Stimulated activated memory B cell treated with anti-CD40 and anti-IgM and Interleukin-4, amounts not matched to agents 10 μg/mL and 1 μg/mL and 100 μg/mL, for 72 hours (primary cell): Measurements from ENCODE around the gene TMX1.
"Not testable (repeated sequence)": the region's sequence is repeated elsewhere in the genome, so short reads cannot be mapped to it uniquely, and the experiment has no call there.

ENCODE experiments used
- ATAC-seq: fragments of 150-1000 bp; cut with Tn5 transposase; 2 replicates; pipeline ENCODE4 v1.10.0; 2021
- H3K27ac Mint-ChIP-seq: one replicate; pipeline ENCODE4 v1.8.0; 2022; ENCODE audit warnings: mild to moderate bottlenecking, mixed read lengths
- H3K27me3 Mint-ChIP-seq: one replicate; pipeline ENCODE4 v1.8.0; 2022; ENCODE audit warnings: mixed read lengths
- H3K36me3 Mint-ChIP-seq: one replicate; pipeline ENCODE4 v1.8.0; 2022; ENCODE audit warnings: mixed read lengths
- H3K4me1 Mint-ChIP-seq: one replicate; pipeline ENCODE4 v1.8.0; 2022; ENCODE audit warnings: mixed read lengths
- H3K4me3 Mint-ChIP-seq: one replicate; pipeline ENCODE4 v1.8.0; 2022; ENCODE audit warnings: mild to moderate bottlenecking, moderate library complexity, mixed read lengths
- H3K9me3 Mint-ChIP-seq: one replicate; pipeline ENCODE4 v1.8.0; 2022; ENCODE audit warnings: mixed read lengths

TMX1 gene, protein sequence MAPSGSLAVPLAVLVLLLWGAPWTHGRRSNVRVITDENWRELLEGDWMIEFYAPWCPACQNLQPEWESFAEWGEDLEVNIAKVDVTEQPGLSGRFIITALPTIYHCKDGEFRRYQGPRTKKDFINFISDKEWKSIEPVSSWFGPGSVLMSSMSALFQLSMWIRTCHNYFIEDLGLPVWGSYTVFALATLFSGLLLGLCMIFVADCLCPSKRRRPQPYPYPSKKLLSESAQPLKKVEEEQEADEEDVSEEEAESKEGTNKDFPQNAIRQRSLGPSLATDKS

DNA sequence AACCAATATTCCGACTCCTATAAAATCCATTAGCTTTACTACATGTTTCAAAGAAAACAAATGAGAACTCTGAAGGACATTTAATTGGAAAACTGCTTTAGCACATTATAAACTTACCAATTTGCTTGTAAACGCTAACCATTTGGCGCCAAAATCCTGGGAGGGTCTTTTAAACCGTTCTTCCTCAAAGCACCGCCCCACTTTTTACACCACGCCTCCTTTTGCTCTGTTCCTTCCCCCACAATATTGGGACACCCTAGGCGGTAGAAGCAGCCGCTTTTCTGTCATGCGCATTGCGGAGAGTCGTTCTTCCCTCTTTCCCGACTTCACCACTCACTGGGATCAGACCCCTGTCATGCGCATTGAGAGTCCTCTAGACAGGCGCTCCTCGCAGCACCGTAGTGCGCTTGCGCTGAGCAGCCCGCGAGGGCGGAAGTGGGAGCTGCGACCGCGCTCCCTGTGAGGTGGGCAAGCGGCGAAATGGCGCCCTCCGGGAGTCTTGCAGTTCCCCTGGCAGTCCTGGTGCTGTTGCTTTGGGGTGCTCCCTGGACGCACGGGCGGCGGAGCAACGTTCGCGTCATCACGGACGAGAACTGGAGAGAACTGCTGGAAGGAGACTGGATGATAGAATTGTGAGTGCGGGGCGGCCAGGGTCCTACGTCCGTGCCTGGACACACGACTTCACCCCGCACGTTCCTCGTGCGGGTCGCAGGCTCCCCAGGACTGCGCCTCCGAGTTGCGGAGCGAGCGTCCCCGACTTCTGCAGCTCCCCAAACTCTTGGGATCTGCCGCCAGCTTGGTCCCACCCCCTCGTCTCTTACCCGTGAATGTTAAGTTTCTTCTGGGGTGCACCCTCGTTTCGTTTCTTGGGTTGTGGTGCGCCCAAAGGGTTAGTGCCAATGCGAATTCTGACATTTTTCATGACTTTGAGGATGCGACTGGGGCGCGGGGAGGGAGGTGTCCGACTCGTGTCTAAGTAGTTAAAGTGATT lies at the start of gene TMX1:
Gene TMX1 (plus strand): TSS at position 435 of the 991 bp plus-strand sequence. CDS start 46 bp downstream, at position 481.
- H3K4me3 Mint-ChIP-seq, result no peak within 1 kb of the TSS

DNA sequence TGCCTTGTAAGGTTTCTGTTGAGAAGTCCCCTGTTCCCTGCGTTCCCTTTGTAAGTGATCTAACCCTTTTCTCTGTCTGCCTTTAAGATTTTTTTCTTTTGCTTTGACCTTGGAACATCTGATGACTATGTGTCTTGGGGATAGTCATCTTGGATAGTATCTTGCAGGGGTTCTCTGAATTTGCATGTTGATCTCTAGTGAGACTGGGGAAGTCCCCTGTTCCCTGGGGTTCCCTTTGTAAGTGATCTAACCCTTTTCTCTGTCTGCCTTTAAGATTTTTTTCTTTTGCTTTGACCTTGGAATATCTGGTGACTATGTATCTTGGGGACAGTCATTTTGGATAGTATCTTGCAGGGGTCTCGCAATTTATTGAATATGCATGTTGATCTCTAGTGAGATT lies 38.2 kb upstream of the TMX1 start:
- Mint-ChIP-seq H3K9me3 (peaks cover 3% of the 10 kb centered on the region), H3K27me3 (no peaks in the 10 kb centered on the region), H3K4me3 (peak overlapping the region; percentile 18), H3K36me3 (no peaks in the 10 kb centered on the region), H3K4me1 (peaks cover 52% of the 10 kb centered on the region), H3K27ac (peak overlapping the region; percentile 72)
- peak; percentile 48 for ATAC-seq

More for the DNA sequence above, at the start of gene TMX1:
- Mint-ChIP-seq H3K27ac (no peak within 1 kb of the TSS), H3K4me1 (peaks cover 11% of the 10 kb centered on the region), H3K36me3 (peaks cover 7% of the 10 kb centered on the region), H3K9me3 (no peaks in the 10 kb centered on the region), H3K27me3 (no peaks in the 10 kb centered on the region)
- peak; percentile 96 for ATAC-seq

DNA sequence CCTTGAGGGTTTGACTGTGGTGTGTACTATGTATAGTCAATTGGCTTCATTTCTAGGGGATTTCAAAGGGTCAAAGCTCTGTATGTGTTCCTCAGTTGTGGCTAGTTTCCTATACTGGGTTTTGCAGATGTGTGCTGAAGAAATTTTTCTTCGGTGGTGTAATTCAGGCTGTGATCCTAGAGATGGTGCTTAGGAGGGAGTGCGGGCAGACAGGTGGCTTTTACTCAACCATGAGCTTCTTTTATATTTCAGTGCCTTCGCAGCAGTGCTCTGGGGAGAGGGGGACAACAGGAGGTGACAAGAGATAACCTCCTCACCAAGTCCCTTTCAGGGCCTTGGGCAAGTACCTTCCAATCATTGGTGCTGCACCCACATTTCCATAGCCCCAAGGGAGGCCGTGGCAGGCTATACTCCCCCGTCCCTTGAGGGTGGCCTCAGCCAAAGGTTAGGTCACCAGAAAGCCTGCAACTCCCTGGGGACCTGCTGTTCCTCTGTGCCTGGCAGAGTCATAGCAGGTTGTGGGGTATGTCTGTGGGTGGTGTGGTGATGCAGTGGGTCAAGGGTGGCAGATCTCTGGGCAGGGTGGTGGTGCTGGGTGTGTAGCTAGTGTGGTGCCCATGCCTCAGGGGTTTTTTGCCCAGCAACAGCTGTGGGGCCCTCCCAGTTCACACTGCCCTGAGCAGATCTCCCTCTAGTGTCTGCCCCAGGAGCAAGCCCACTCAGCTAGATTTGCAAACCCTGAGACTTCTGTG lies 37.0 kb upstream of the TMX1 start:
- Mint-ChIP-seq H3K4me1 (peaks cover 52% of the 10 kb centered on the region), H3K36me3 (no peaks in the 10 kb centered on the region), H3K27me3 (no peaks in the 10 kb centered on the region), H3K27ac (peak overlapping the region; percentile 72), H3K4me3 (peak overlapping the region; percentile 45), H3K9me3 (peaks cover 3% of the 10 kb centered on the region)
- peak; percentile 94 for ATAC-seq

DNA sequence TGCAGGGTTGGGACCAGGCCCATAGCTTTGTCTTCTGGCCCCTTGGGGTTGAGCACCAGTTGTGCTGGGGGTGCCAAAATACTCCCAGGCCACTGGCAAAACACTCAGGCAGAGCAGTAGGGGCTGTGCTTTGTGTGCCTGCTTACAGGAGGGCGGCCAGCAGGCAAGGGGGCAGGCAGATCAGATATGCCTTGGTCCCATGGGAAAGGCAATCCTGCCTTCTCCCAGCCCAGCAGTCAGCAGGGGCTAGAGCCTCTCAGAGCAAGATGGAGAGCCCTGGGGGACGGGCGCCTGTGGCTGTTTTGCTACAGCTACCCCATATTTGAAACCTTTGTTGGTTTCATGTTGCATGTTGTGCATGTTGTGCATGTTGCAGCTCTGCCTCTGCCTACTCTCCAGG lies 36.2 kb upstream of the TMX1 start:
- Mint-ChIP-seq H3K4me1 (peaks cover 52% of the 10 kb centered on the region), H3K27me3 (no peaks in the 10 kb centered on the region), H3K9me3 (peaks cover 3% of the 10 kb centered on the region), H3K4me3 (no peak overlapping the region), H3K36me3 (no peaks in the 10 kb centered on the region), H3K27ac (peak overlapping the region; percentile 72)
- no peak for ATAC-seq

DNA sequence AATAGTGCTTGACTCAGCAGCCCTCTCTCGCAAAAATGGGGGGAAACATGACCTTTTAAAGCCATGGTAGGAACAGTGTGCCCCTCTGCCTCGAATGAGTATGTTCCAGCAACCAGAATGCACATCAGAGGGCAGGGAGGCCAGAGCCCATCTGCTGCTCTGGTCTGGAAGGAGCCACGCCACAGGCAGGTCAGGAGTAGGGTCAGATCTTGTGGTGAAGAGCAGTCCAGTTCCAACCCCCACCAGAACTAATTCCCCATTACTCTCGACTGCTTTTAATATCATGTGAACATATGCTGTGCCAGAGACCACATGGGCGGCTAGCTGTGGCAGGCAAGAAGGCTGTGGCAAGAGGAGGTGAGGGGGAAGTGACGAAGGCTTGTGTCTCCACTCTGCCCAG lies 34.6 kb upstream of the TMX1 start:
- no peak for ATAC-seq
- Mint-ChIP-seq H3K4me1 (peaks cover 52% of the 10 kb centered on the region), H3K27me3 (peaks cover 3% of the 10 kb centered on the region), H3K9me3 (peaks cover 3% of the 10 kb centered on the region), H3K36me3 (no peaks in the 10 kb centered on the region), H3K4me3 (no peak overlapping the region), H3K27ac (peak overlapping the region; percentile 11)

DNA sequence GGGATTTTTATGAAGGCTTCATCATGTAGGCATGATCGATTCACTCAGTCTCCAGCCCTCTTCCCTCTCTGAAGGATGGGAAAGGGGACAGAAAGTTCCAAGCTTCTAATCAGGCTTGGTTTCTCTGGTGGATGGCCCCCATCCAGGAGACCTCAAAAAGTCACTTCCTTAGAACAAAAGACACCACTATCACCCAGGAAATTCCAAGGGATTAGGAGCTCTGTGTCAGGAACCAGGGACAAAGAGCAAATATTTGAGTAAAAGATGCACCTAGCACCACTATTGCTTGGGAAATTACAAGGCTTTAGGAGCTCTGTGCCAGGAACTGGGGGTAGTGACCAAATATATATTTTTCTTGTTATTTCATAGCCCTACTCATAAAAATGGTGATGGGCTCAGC lies 33.6 kb upstream of the TMX1 start:
- ATAC-seq, result no peak
- Mint-ChIP-seq H3K36me3 (no peaks in the 10 kb centered on the region), H3K4me1 (peaks cover 47% of the 10 kb centered on the region), H3K9me3 (no peaks in the 10 kb centered on the region), H3K27ac (no peak overlapping the region), H3K27me3 (peaks cover 8% of the 10 kb centered on the region), H3K4me3 (no peak overlapping the region)

DNA sequence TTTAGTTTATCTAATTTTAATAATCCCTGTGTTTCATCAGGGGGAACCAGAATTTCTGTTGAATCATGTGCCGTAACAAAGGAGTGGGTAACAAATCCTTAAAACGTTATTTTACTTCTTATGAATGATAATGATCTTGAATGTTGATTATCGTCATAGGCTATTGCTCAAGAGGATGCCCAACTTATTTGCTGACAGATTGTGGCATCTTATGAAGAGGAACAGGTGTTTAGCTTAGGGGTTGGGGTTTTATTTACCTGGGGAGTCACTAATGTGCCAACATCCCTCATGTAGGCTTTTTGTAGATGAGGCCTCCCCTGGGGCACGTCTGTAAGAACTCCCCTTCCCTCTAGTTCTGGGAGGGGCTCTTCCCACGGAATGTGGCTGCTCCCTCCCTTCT lies 32.4 kb upstream of the TMX1 start:
- Mint-ChIP-seq H3K9me3 (no peaks in the 10 kb centered on the region), H3K27me3 (peaks cover 8% of the 10 kb centered on the region), H3K4me1 (peaks cover 35% of the 10 kb centered on the region), H3K36me3 (no peaks in the 10 kb centered on the region), H3K27ac (no peak overlapping the region), H3K4me3 (no peak overlapping the region)
- ATAC-seq, result no peak

DNA sequence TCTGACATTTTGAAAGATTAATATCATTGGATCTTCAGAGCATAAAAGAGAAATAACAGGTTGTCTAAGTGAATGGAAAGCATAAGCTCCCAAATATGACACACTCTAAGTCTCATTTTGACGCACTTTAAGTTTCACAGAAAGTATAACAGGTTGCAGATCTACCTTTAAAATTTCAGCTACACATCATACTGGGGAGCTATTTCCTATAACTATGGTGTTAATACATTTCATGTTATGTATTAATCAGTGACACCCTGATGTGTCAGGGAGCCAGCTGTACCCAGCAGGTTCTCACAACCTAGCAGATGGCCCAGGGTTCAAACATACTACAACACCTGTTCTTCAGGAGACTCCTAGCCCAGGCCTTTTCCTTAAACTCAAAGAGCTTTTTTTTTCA lies 31.1 kb upstream of the TMX1 start:
- no peak overlapping the region for H3K27ac Mint-ChIP-seq

DNA sequence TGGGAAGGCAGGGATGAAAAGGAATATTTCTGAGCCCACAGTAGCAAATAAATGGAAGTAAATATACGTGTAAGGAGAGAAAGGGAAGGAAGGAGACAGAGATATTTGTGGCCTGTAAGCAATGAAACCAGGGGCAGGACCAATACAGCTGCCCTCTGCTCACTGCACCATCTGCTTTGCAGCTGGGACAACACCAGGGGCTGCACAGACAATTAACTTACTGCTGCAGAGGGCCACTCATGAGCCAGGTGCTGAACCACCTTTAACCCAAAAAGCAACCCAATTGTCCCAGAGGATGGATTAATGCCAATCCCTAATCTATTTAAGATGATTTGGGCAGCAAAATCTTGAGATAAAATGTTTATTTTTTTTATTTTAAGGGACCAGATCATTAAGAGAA lies 30.6 kb upstream of the TMX1 start:
- ATAC-seq, result no peak
- Mint-ChIP-seq H3K27ac (no peak overlapping the region), H3K4me3 (no peak overlapping the region), H3K4me1 (peaks cover 17% of the 10 kb centered on the region), H3K27me3 (peaks cover 8% of the 10 kb centered on the region), H3K9me3 (no peaks in the 10 kb centered on the region), H3K36me3 (no peaks in the 10 kb centered on the region)

More for the DNA sequence above, 31.1 kb upstream of the TMX1 start:
- no peaks in the 10 kb centered on the region for H3K9me3 Mint-ChIP-seq
- H3K4me3 Mint-ChIP-seq, result no peak overlapping the region
- peaks cover 22% of the 10 kb centered on the region for H3K4me1 Mint-ChIP-seq
- no peak for ATAC-seq
- H3K36me3 Mint-ChIP-seq, result no peaks in the 10 kb centered on the region
- peaks cover 8% of the 10 kb centered on the region for H3K27me3 Mint-ChIP-seq

DNA sequence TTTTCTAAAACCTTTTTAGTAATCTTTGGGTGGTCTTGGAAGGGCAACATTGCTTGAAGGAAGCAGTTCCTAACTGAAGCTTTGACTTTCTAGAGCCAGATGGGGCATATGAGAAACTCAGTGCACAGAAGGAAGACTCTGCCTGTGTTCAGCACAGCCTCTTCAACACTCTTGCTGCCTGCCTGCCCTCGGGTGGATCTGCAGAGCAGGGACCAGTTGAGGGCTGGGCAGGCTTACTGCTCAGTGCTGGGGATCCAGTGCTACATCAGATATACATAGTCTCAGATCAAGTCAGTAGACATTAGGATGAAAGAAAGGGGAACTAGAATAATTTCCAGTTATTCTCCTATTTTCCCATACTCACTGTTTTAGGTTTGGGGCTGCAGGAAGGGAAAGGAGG lies 29.5 kb upstream of the TMX1 start:
- Mint-ChIP-seq H3K27ac (no peak overlapping the region), H3K4me1 (peaks cover 11% of the 10 kb centered on the region)

DNA sequence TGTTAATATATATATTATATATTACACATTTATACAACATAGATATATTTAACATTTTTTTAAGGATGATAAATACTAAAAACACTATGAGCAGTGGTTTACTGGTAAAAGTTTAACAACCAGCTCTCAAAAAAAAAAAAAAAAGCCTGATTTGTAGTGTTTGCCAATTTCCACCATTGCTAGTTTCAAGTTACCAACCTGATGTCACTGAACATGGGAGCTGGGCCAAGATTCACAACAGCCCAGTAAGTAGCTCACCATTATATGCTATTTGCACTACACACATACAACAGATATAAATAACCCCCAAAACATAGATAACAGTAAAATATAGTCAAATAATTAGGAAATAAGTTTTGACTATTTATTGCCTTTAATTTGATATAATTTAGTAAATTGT lies 28.9 kb upstream of the TMX1 start:
- no peak for ATAC-seq
- H3K27ac Mint-ChIP-seq, result no peak overlapping the region

More for the DNA sequence above, 29.5 kb upstream of the TMX1 start:
- no peaks in the 10 kb centered on the region for H3K9me3 Mint-ChIP-seq
- ATAC-seq, result no peak
- H3K36me3 Mint-ChIP-seq, result no peaks in the 10 kb centered on the region
- no peak overlapping the region for H3K4me3 Mint-ChIP-seq
- peaks cover 8% of the 10 kb centered on the region for H3K27me3 Mint-ChIP-seq

DNA sequence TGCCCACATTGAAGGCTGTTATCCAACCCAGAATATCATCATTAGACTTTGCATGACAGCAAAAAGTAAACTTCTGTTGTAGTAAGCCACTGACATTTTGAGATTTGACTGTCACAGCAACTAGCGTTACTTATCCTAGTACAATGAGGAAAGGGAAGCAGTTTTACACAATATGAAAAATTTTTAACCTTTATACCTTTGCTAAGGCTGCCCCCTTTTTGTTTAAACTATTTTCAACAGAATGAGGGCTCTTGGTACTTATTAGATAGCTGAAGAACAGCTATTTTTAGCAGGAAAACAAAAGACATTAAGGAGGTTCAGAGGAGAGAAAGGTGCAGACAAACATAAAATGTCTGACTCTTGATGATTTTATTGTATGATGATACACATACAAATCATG lies 23.4 kb upstream of the TMX1 start:
- no peaks in the 10 kb centered on the region for H3K27me3 Mint-ChIP-seq
- no peaks in the 10 kb centered on the region for H3K9me3 Mint-ChIP-seq
- no peaks in the 10 kb centered on the region for H3K4me1 Mint-ChIP-seq
- no peak overlapping the region for H3K27ac Mint-ChIP-seq
- no peak for ATAC-seq
- no peak overlapping the region for H3K4me3 Mint-ChIP-seq
- no peaks in the 10 kb centered on the region for H3K36me3 Mint-ChIP-seq

More for the DNA sequence above, 28.9 kb upstream of the TMX1 start:
- peaks cover 8% of the 10 kb centered on the region for H3K27me3 Mint-ChIP-seq
- H3K36me3 Mint-ChIP-seq, result no peaks in the 10 kb centered on the region
- peaks cover 6% of the 10 kb centered on the region for H3K4me1 Mint-ChIP-seq
- no peak overlapping the region for H3K4me3 Mint-ChIP-seq
- no peaks in the 10 kb centered on the region for H3K9me3 Mint-ChIP-seq

DNA sequence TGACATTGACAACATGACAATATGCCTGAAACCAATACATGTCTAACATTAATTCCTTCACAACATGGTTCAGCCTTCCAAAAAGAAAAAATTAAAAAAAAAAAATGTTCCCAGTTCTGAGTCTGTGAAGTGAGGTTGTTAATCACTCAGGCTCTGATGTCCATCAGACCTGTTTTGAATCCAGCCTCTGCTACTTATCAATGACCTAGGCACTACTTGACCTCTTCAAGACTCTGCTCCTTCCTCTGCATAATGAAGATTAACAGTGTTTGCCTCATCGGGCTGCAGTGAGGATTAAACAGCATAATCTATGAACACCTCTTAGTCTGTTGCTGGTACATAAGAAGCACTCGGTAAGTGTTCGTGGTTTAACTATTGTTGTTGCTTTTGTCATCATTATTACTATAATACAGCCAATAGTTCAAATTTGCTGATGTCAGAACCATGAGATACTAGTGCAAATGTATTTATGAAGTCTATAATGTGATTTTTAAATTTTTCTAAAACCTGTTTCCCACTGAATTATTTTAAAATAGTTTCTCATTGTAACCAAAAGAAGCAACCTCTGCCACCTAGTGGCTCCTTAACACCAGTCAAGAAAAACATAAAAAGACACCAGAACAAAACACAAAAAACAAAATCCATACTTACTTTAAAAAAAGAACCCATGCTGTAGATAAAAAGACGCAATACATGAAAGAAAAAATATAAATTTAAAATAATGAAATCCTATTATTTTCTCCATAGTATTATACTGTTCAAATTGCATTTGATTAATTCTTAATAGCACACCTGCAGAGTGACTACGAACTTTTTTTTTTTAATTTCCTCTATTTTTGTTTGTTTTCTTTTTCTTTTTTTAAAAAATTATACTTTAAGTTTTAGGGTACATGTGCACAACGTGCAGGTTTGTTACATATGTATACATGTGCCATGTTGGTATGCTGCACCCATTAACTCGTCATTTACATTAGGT lies 20.3 kb upstream of the TMX1 start:
- Mint-ChIP-seq H3K27me3 (no peaks in the 10 kb centered on the region), H3K27ac (no peak overlapping the region), H3K4me3 (no peak overlapping the region), H3K36me3 (peaks cover 16% of the 10 kb centered on the region), H3K9me3 (no peaks in the 10 kb centered on the region), H3K4me1 (no peaks in the 10 kb centered on the region)
- no peak for ATAC-seq

DNA sequence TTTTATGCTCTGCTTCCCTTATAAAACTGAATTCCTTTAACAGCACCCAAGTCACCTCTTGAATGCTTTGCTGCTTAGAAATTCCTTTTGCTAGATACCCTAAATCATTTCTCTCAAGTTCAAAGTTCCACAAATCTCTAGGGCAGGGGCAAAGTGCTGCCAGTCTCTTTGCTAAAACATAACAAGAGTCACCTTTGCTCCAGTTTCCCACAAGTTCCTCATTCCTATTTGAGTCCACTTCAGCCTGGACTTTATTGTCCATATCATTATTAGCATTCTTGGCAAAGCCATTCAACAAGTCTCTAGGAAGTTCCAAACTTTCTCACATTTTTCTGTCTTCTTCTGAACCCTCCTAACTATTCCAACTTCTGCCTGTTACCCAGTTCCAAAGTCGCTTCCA lies 16.6 kb upstream of the TMX1 start:
- H3K27me3 Mint-ChIP-seq, H3K4me3 Mint-ChIP-seq, H3K27ac Mint-ChIP-seq, ATAC-seq, H3K9me3 Mint-ChIP-seq, H3K4me1 Mint-ChIP-seq: not testable (repeated sequence)
- peaks cover 16% of the 10 kb centered on the region for H3K36me3 Mint-ChIP-seq
